ENCODE data around the gene ZNF646.

- TF ChIP-seq CTCF (IDR thresholded peaks at IDR 0.05) (no peak), POLR2A (IDR thresholded peaks at IDR 0.05) (no peak)
These were observed 48.9 kb upstream of the ZNF646 start for GRCh38 chr16:31025339-31025738.

Measured in body of pancreas (tissue), 4 donors.